ENCODE measurements around the gene CD81.

CD81 gene

DNA sequence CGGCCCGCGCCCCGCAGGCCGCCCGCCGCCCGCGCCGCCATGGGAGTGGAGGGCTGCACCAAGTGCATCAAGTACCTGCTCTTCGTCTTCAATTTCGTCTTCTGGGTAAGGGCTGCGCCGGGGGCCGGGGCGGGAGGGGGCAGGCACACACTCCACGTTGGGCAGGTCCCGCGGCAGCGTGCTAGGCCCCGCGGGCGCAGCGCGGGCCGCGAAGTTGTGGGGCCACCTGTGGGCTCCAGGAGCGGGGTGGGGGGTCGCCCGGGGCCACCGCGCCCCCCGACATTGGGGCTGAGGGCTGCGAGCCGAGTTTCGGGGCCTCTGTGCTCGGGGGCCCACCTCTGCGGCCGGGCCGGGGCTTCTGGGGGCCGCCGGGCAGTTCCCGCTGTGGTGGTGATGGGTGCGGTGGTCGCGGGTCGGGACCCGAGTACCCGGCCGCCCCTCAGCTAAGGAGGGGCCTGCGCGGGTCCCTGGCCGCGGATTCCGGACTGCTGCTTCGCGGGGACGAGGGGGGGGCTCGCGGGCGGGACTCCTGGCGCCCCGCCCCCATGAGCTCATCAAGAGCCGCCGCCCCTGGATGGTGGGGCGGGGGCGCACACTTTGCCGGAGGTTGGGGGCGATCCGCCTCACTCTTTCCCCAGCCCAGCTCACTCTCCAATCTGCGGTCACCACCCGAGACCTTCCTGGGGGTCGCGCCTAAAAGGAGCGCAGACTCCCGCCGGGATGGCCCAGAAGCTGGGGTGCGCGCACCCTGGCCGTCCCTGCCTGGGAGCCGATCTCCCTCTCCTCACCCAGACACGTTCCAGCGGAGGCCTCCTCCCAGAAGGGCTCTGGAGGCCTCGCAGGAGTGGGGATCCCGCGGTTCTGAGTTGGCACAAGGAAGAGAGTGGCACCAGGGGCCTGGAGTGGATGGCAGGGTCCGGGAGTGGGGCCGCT is 667 bp downstream of the CD81 start:
- no peak for DNase-seq

DNA sequence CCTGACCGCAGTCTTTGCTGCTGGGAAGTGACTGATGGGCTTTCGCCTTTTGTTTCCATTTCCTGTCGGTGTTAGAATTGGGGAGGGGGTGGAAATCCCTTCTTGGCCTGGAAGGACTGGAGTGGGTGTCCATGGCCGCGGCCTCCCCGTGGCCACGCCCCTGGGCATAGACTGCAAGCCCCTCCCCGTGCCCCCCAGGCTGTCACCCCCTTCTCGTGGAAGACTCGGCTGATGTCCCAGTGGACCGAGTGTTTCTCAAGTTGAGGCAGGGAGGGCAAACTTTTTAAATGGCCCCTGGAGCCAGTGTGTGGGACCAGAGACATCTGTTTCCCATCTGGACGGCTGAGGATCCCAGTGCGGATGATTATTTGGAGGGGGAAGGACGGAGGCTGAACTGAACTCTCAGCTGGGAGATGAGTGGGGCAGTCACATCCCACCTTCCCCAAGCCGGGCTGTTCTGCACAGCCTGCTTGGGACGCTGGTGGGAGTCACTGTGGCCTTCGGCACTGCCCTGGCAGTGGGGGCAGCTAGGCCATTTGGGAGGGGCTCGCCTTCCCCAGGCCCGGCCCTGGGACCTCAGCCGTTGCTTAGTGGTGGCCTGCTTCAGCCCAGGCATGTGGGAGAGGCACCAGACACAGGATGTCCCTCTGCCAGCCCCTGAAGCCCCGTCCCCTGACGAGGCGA is 1.6 kb downstream of the CD81 start:
- DNase-seq = no peak

DNA sequence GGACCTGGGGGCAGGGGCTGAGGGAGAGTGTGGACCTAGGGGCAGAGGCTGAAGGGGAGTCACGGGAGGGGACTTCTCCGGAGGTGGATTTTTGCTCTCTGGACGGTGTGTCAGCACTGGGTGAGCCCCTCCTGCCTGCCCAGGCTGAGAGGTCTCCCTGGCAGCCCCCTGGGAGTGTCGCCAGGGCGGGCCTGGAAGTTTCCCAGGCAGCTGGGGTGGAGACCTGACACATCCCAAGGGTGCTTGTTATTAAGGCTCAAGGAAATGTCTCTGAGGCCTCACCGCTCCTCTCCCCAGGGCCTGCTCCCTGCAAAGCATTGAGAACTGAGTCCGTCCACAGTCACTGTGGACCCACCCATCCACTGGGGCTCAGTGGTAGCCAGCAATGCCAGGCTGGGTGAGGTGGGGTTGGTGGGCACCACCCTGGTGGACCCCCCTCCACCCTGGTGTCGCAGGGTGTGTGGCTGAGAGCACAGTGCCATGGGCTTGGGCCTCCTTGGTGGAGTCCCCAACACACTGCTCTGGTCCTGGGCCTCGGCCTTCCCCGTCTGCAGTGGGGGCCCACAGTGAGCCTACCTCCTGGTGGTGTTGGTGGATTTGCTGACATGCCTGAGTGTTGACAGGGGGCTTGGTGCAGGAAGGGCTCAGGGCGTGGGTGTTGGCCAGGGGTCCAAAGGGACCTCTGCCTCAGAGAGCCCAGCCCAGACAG is 2.5 kb downstream of the CD81 start:
- DNase-seq = no peak

DNA sequence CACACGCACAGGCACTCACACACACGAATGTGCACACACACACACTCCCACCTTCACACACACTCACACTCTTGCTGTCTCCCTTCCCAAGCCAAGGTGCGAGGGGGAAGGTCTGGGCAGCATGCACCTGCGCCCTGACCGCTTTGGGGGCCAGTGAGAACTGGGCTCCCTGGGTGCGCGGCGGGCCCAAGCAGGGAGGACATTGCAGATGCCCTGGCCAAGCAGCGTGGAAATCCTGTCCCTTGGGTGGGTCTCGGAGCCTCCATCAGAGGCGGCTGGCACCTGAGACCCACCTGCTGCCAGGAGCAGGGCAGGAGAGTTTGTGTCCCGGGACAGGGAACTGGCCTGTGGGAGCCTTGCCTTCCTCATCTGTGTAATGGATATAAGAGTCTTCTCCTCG is 3.3 kb downstream of the CD81 start:
- no peak for DNase-seq

DNA sequence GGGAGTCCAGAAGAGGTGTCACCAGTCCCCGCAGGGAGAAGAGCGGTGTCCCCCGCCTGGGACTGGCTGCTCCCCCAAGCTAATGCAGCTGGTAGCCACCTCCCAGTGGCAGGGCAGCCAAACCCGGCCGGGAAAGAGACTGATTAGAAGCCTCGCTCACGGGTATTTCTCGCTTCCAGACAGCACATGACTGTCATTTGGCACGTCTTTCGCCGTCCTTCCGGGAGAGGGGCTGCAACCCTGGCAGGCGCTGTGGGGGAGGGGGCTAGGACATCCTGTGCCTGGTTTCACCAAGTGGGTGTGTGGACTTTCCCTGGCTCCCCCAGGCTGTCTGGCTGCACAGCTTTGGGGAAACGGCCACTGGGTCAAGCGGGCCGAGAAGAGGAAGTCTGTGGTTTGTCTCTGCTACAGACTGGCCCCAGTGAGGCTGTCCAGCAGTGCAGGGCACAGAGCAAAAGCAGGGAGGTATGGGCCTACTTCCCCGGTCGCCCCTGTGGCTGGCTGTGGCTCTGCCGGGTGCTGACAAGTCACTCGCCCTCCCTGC is 3.8 kb downstream of the CD81 start:
- no peak for DNase-seq

DNA sequence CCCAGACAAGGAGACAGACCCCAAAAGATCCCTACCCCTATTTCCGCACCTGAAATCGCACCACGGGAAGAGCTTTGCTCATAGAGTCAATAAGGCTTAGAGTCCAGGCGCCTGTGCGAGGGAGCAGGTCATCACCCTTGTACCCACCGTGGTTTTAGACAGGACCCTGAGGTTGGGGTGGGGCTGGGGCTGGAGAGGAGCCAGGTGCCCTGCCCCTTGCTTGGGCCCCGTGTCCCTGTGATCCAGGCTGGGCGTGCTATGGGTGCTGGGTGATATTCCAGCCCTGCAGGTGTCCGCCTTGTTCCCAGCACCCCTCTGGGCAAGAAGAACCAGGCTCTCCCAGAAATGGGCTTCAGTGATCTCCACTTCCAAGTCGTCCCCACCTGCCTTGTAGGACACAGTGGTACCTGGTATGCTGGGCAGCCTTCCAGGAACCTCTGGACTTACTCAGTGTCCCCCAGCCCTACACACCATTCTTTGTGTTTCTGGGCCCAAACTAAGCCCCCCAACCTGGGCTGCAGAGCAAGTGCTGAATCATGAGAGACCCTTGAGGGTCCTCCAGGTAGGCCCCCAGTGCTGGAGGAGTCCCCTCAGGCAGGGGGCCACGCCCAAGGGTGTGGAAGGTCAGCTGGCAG is 4.5 kb downstream of the CD81 start:
- DNase-seq = no peak

DNA sequence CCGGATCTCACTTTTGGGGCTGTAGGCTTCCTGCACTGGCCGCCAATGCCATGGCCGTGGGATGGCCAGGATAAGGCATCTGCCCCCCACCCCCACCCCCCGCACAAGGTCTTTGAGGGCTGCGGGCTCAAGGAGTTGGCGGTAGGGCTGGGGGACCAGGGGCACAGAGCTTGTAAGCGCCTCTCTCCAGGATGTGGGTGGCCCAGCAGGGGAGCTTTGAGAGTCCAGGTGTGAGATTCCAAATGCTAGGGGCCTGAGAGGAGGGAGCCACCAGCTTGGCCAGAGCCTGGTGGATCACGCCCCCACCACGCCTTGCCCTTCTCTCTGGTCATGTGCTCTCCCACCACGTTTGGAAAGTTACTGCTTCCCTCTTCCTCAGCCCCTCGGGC is 5.0 kb downstream of the CD81 start:
- no peak for DNase-seq

DNA sequence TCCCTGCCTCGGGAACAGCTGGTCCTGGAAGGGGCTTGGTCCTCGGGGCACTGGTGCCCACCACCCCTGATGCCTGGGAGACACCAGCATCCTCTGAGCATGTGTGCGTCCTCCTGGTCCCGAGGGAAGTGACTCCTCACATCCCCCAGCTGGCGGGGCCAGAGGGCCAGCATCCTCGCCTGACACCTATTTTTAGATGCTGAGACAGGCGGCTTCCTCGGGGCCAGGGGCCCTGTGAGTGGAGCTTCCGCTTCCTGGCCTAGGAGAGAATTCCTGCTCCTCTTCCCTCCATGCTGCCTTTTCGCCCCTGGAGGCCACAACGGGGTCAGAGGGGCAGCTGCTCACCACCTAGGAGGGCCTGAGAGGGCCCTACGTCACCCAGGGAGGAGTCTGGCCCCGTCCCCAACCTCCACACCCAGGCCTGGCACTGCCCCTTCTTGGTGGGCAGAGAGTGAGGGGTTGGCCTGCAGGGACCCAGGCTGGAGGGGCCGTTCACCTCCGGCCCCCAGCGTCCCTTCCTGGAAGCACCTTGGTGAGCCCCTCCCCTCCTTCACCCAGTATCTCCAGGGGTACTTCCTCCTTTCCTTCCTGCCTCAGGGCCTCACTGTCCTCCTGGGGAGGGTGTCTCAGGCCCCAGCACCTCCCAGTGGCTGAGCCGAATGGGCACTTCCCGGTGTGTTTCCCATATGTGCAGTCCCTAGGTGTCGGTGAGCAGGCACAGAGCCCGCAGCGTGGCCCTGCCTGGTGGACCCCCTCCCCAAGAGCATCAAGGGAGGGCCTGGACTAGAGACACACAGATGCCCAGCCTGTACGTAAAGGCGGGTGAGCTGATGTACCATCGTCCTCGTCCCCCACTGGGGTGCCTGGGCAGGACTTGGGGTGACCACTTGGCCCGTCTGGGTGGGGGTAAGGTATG is 6.1 kb downstream of the CD81 start:
- DNase-seq = no peak

DNA sequence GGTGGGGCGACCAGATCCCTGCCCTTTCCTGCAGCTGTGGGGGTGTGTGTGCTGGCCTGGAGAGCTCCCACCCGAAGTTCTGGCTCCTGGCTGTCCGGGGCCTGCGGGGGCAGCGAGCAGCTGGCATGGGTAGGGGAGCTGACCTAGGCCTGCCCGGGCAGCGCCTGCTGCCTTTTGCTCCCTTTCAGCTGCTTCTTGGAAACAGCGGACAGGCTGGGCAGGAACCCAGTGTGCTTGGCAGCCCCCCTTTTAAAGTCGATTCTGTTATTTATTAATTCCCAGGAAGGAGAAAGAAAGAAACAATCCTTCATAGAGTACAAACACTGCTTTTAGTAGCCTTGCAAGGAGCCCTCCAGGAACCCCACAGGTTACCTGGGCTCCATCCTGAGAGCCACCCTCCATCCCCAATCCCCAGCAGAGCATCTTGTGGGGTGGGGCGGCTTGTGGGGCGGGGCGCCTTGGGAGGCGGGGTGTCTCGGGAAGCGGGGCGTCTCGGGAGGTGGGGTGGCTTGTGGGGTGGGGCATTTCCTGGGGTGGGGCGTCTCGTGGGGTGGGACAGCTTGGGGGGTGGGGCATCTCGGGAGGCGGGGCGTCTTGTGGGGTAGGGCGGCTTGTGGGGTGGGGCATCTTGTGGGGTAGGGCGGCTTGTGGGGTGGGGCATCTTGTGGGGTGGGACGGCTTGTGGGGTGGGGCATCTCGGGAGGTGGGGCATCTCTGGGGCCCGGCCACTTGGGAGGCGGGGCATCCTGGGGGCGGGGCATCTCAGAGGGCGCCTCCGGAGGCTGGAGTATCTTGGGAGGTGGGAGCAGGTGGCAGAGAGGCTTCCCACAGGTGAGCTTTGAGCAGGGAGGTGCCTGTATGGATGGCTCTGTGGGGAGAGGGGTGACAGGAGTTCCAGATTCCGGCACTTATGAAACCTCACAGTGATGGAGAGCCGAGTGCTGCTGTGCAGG is 7.0 kb downstream of the CD81 start:
- DNase-seq = no peak

DNA sequence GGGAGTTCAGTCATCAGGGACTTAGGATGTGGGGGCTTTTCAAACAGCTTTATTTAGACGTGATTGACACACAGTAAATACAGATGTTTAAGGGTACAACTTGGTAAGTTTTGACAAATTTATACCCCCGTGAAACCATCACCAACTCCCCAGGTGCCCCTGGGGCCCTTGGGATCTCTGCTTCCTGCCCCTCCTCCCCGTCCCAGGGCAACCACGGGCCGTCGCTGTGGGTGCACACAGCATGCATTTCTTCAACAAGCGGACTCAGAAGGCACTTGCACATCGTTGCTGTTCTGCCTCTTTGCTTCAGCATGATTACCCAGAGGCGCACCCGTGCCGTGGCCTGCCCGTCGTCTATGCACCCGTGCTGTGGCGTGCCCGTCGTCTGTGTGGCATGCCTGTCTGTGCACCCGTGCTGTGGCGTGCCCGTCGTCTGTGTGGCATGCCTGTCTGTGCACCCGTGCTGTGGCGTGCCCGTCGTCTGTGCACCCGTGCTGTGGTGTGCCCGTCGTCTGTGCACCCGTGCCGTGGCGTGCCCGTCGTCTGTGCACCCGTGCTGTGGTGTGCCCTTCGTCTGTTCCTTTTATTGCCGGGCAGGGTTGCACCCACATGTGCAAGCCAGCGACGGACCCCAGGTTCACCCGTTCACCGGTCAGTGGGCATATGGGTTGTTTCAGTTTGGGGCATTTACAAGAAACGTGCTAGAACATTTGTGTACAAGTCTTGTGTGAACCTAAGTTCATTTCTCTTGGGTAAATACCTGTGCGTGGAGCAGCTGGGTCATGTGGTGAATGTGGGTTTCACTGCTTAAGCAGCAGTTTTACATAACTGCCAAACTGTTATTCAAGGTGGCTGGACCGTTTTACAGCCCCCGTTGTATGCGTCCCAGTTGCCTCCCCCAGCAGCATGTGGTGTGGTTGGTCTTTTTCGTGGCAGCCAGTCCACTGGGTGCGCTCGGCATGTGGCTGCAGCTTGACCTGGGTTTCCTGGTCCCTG is 8.3 kb downstream of the CD81 start:
- no peak for DNase-seq

DNA sequence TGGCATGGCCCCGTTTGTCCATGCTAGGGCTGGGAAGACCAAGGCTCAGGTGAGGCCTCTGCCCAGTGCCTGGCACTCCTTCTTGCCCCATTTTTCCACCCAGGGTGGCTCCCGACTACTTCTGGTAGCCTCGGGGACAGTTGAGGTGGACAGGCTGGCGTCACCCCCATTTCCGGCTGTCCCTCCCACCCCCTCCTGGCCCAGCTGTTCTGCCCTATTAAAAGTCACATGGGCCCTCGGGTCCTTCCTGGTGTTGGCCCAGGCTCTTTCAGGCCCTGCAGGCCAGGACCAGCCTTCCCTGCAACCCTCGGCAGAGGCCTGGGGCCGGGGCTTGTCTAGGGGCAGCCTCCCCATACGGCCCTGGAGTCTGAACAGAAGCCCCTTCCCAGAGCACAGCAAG is 9.5 kb downstream of the CD81 start:
- no peak for DNase-seq

DNA sequence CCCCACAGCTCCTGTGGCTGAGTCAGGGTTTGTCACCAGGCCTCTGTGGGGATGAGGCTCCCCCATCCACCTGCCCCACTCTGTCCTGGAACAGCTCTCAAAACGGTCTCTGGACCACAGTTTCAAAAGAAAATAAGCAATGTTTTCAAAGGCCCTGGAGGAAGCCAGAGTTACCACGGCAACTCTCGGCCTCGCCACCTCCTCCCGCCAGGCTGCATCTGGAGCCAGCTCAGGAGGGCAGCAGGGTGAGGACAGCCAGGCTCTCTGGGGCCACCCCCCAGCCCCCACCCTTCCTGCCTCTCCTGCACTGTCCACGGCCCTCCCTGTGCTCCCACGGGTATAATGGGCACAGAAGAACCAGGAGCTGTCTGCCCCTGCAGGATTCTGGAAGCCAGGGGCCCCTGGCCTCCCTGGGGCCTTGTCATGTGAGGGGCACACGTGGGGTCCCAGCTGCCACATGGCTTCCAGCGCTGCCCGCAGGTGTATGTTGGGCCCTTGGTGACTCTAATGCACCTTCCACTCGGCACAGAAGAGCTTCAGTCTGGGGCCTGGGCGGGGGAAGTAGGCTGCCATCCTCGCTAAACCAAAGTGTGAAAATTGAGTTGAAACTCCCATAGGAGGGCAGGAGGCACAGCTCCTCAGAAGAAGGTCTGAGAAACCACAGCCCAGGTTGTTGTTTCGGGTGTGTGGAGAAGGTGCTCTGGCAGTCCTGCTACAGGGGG is 10.3 kb downstream of the CD81 start:
- no peak for DNase-seq

DNA sequence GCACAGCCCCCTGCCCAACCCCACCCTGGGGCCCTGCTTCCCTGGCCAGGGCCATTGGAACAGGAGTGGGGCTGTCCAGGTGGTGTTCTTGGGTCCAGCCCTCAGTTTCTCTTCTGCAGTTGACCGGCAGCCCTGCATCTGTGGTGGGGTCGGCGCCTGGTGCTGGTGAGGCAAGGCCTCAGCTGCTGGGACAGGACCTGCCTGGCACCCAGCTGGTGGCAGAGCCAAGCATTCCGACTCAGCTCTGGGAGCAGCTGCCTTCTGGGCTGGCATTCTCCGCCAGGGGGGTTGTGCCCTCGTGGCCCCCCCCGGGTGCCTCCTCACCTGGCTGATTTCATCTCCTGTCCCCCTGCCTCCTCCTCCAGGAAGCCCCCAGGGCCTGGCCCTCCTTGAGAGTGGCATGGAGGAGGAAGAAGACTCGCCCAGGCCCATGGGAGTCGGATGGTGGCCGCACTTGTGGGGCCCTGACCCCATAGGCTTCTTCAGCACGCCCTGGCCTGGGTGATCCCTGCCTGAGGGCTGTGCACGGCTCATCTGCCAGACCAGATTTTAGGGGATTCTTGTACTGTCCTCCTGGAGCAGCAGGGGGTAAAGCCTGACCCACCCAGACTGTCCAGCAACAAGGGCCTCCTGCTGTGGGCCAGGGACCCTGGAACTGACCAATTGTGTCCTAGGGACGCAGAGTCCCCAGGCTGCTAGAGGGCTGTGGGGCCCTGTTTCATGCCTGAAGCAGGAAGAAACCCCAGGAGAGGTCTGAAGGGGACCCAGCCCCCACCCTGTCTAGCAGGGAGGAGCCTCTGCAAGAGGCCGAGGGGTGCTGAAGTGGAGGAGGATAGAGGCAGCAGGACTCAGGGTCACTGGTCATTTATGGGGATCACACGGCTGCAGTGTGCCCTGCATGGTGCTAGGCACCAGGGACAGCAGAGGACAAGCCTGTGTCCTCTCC is 11.6 kb downstream of the CD81 start:
- DNase-seq = no peak

DNA sequence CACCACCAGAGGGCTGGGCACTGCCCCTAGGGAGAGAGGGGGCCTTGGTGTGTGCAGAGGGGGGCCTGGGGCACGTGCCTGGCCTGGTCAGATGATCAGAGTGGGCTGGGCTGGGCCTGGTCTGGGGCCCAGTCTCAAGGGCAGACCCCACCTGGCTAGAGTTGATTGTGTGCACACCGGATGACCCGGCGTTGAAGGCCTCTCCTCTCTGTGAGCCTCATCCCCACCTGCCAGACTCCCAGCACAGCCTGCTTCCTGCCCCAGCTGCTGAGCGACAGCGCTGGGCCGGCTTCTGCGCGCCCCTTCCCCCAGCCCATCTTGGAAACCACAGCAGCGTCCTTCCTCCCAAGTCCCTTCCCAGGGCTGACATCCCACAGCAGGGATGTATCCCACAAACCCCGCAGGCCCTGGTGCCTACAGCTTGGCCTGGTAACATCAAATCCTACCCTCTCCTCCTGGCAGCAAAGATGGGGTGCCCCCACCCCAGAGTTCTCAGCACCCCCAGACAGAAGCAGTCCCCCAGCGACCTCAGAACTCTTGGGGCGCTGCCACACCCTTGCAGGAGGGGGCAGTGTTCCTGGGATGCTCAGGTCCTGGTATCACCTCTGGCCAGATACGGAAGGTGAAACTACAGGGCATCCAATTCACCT is 12.4 kb downstream of the CD81 start:
- no peak for DNase-seq

DNA sequence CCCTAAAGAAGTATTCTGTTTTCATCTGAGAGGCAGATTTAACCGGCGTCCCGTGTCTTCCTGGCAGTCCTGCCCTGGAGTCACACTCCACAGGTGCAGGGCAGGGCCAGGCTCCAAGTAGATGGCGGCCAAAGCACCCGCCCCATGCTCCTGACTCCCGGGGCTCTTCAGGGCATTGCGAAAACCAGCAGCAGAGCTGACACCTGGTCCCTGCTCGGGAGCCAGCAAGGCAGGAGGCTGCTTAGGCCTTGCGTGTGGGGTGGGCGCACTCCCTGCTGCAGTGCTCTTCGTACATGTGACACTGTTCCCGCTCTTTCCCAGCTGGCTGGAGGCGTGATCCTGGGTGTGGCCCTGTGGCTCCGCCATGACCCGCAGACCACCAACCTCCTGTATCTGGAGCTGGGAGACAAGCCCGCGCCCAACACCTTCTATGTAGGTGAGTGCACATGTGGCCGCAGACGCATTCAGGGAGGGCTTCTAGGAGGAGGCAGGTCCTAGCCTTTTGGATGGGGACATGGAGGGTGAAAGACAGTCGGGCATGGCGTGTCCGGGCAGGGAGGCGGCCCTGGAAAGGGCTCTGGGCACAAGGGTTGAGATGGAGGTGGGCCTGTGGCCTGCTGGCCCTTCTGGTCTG is 13.1 kb downstream of the CD81 start:
- DNase-seq = no peak

DNA sequence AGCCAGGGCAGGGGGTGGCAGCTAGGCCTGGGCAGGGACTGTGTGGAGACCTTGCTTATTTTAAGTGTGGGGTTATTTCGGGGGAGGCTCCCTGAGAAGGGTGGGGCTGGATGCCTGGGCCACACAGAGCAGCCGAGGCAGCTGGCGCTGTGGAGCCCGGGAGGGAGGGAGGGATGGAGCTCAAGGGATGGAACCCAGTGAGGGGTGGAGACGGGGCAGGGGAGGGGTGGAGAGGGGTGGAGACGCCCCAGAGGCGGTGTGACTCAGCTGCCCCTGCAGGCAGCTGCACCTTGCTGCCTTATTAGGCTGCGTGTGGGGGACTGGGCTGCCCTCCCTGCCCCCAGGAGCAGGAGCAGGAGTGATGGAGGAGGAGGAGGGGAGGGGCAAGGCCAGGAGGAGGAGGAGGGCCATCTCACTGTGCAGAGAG is 13.6 kb downstream of the CD81 start:
- no peak for DNase-seq
